A549 treated with CORT108297 at 1 μM for 4 hours (cell line): ENCODE results near the gene ABCG8. TPM values are rescaled to one million over a fixed set of nuclear protein-coding genes. Genes with fewer than 3 reads are reported as not detected.

Experiments used
- total RNA-seq: library from RNA; stranded (reverse); fragments of 200-300 nt; extraction: Qiagen RNA extraction; gene quantifications from 5 replicates; pipeline ENCODE4 v1.2.3, GENCODE V29; 2022

Gene ABCG8
- not detected in 5 replicates for total RNA-seq

DNA sequence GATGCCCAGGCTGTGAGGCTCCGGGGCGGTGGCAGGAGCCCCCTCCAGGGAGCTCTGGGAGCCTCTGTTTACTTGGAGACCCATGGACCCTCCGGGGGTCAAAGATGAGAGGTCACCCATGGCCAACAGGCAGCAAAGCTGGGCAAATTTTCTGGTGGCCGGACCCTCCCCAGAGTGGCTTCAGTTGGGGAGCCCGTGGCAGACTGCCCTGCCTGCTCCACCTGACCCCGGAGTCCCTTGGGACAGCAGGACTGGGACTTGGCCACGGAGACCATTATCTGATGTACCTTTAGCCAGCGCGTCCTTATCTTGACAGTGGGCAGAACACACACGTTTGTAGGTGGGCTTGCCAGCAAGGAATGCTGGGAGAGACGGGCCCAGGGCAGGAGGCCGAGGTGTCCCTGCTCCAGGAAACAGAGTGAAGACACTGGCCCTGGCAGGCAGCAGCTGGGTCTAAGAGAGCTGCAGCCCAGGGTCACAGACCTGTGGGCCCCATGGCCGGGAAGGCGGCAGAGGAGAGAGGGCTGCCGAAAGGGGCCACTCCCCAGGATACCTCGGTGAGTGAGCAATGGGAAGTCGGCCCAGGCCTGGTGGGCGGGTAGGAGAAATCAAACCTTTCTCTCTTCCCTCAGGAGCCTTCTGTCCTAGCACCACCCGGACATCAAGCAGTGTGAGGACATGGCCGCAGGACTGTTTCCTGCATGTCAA lies at the start of gene ABCG8, which contains the start of gene ABCG5:
Gene ABCG8, plus strand, starts transcription at position 412 of the 708 bp plus-strand sequence. Its CDS starts 83 bp downstream, at position 495.
Gene ABCG5, minus strand, starts transcription at position 280 of the 708 bp plus-strand sequence. Its CDS starts 160 bp downstream, at position 120.

Other genes starting within 250 kb of the ABCG8 start
- 19.4 to 25.6 TPM (median 22.2 TPM) in 5 replicates for gene THADA, start 242.9 kb upstream of the ABCG8 start, total RNA-seq
- gene PLEKHH2, start 201.7 kb upstream of the ABCG8 start, total RNA-seq: 0.74 to 1.2 TPM (median 1.1 TPM) in 5 replicates
- 1.6 to 3.0 TPM (median 1.7 TPM) in 5 replicates for gene C1GALT1C1L, start 162.5 kb upstream of the ABCG8 start, total RNA-seq
- 12.2 to 15.5 TPM (median 13.6 TPM) in 5 replicates for gene DYNC2LI1, start 64.9 kb upstream of the ABCG8 start, total RNA-seq
- not detected in 5 replicates for gene ABCG5, start 132 bp upstream of the ABCG8 start, total RNA-seq
- 87.6 to 107 TPM (median 101 TPM) in 5 replicates for gene LRPPRC, start 157.0 kb downstream of the ABCG8 start, total RNA-seq